ENCODE data around the gene PNPLA7.
"Not testable (repeated sequence)": the region's sequence is repeated elsewhere in the genome, so short reads cannot be mapped to it uniquely, and the experiment has no call there.

Gene PNPLA7

DNA sequence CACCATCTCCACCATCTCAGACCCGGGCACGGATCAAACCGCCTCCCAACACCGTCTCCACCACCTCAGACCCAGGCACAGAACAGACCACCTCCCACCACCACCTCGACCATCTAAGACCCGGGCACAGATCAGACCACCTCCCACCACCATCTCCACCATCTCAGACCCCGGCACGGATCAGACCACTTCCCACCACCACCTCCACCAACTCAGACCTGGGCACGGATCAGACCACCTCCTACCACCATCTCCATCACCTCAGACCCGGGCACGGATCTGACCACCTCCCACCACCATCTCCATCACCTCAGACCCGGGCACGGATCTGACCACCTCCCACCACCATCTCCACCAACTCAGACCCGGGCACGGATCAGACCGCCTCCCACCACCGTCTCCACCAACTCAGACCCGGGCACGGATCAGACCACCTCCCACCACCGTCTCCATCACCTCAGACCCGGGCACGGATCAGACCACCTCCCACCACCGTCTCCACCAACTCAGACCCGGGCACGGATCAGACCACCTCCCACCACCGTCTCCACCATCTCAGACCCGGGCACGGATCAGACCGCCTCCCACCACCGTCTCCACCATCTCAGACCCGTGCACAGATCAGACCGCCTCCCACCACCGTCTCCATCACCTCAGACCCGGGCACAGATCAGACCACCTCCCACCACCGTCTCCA lies 83.7 kb downstream of the PNPLA7 start:
- not testable (repeated sequence) for H3K27ac ChIP-seq, H3K4me3 ChIP-seq

DNA sequence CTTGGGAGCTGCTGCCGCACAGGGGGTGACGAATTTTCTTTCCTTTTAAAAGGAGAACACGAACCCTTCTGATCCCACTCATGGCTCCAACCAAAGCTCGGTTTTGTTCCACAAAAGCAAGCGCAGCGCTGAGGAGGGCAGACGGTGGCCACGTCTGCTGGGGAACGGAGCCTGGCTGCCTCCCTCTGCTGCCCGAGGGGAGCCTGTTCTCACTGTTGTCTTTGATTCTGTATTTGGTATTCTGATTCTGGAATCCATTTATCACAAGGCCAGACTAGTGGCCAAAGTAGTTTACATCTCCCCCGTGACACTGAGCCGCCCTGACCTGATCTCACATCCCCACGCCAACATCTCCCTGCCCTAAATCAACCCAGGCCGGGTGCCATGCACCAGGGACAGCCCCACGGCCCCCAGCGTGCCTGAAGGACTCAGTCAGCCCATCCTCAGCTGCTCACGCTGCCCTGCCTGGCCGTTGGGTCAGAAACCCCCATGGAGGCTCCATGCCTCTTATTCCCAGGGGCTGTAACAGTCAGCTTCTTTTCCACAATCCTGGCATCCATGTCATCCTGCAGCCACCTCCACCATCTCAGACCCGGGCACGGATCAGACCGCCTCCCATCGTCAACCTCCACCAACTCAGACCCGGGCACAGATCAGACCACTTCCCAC lies 84.3 kb downstream of the PNPLA7 start:
- Histone ChIP-seq H3K27ac (no peak overlapping the region), H3K4me3 (no peak overlapping the region)

DNA sequence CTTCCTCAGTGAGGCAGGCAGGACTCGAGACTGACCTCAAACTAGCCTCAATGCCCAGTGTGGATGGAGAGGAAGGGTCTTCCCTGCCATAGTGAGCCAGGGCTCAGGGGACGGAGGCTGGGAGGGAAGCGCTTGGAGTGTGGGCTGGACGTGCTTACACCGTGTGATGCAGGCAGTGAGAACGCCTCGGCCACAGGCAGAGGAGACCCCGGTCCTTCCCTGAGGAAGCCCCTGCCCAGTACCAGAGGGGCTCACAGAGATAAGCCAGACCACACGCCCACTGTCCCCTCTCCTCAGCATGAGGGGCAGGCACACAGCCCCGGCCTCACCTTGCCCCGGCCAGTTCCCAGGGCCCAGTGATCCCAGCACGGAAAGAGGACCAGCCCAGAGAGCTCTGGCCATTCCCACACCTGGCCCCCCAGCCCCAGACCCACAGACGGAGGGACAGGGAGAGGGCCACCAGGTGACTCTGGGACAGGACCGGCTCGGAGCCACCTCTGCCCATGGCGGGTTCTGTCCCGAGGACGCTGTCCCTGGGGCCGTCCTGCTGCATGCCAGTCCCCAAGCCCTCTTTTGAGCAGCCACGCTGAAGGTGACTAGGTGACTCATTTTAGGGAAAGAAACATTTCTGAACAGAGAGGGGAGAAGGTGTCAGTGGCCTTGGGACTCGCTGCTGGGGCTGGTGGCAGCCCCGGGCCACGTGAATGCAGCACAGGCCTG lies 85.0 kb downstream of the PNPLA7 start:
- H3K4me3 ChIP-seq: no peak overlapping the region
- H3K27ac ChIP-seq: no peak overlapping the region

GRCh38 chr9:137464291-137464999 lies 85.8 kb downstream of the PNPLA7 start:
- no peak overlapping the region for H3K4me3 ChIP-seq
- no peak overlapping the region for H3K27ac ChIP-seq

GRCh38 chr9:137463931-137464290 lies 86.3 kb downstream of the PNPLA7 start:
- H3K27ac ChIP-seq: no peak overlapping the region
- H3K4me3 ChIP-seq: no peak overlapping the region

DNA sequence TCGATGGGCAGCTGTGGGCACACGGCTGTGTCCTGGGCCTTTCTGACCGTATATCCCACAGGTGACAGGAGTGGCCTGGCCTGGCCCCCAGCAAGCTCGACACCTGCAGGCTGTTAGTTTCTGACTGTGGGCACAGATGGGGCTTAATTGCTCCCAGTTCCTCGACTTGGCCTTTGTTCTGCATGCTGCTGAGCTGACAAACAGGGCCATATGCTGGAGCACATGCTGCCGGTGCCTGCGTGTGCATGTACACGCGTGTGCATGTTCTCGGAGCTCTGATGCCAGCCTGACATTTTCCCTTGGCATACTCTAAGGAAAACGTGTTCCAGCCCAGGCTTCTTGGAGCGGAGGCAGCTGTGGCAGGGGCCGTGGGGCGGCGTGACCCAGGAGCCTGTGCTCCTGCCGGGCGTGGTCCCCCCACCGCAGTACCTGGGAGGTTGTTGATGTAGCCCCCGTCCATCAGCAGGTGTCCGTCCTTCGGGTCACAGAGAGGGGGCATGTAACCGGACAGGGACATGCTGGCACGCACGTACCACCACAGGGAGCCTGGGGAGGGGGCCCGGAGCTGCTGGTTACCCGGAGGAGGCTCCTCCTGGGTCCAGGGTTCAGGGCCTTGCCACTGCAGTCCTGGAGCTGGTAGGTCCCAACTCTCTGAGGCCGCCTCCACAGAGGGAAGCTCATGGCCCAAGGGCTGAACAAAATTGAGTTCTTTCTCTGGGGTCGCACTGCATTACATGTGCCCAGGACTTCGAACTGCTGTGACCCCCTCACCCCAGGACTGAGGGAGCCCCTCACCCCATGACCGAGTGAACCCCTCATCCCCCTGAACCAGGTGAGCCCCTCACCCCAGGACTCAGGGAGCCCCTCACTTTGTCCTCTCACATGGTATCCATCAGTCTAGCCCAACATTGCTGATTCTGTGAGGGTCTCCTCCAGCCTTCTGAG lies 86.9 kb downstream of the PNPLA7 start:
- H3K4me3 ChIP-seq: no peak overlapping the region
- no peak overlapping the region for H3K27ac ChIP-seq

DNA sequence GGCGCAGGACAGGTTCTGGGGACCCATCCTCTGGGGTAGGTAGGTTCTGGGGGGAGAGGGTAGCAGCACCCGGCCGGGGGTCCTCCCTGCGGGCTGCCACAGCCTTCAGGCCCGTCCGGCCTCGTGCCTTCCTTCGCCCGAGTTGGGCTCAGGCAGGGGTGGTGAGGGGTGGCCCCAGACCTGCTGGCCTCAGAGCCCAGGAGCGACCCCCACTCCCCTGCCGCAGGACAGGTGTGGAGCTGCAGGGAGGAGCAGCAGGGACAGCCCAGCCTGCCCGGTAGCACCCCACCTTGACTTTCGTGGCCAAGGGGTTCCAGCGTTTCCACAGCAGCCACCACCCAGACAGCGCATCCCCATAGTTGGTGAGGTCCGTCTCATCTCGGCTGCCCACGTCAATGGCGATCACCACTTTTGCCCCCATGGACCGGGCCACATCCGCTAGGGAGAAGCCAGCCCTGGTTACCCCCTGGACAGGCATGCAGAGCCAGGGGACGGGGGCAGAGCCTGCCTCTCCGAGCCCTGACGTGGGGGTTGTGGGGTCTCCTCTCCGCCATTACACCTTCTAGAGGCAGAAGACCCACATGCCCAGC lies 87.7 kb downstream of the PNPLA7 start:
- Histone ChIP-seq H3K27ac (peak overlapping the region in 11 of 21 experiments; percentile 12 to 84 (median 56)), H3K4me3 (peak overlapping the region in 1 of 7 experiments; percentile 24)

GRCh38 chr9:137461663-137462395 lies 88.4 kb downstream of the PNPLA7 start:
- peak overlapping the region in 11 of 21 experiments; percentile 12 to 84 (median 56) for H3K27ac ChIP-seq

DNA sequence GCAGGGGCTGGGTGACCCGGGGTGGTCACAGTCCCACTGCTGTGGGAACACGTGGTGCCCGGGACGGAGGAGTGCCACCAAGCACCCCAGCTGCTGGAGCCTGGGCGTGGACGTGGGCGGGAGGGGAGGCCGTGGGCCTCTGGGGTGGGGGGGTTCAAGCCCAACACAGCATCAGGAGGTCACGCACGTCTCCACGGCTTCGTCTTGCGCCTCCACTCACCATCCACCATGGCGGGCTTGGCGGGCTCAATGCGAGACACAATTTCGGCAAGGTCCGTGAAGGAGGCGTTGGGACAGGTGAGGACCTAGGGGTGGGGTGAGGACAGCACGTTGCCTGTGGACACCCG lies 88.9 kb downstream of the PNPLA7 start:
- peak overlapping the region in 6 of 21 experiments; percentile 47 to 84 (median 63) for H3K27ac ChIP-seq
- peak overlapping the region in 1 of 7 experiments; percentile 24 for H3K4me3 ChIP-seq

More at GRCh38 chr9:137461663-137462395, 88.4 kb downstream of the PNPLA7 start:
- peak overlapping the region in 1 of 7 experiments; percentile 24 for H3K4me3 ChIP-seq

- H3K4me3 ChIP-seq: no peak overlapping the region
- peak overlapping the region in 8 of 21 experiments; percentile 56 to 85 (median 77) for H3K27ac ChIP-seq
Observed at GRCh38 chr9:137460363-137461315, 89.6 kb downstream of the PNPLA7 start.

- Histone ChIP-seq H3K4me3 (peak overlapping the region; percentile 54 to 75 (median 69)), H3K27ac (peak overlapping the region in 20 of 21 experiments; percentile 44 to 95 (median 75))
Observed at GRCh38 chr9:137459601-137460362, 90.4 kb downstream of the PNPLA7 start.

GRCh38 chr9:137459152-137459600 lies 91.0 kb downstream of the PNPLA7 start, which contains the start of gene NSMF:
Gene NSMF, minus strand, starts transcription at chr9:137459334. Its CDS starts 232 bp downstream, at chr9:137459102.
- Histone ChIP-seq H3K27ac (peak within 1 kb of the TSS; percentile 44 to 95 (median 79)), H3K4me3 (peak within 1 kb of the TSS; percentile 54 to 75 (median 69))

GRCh38 chr9:137458194-137459151 lies 91.7 kb downstream of the PNPLA7 start:
- peak overlapping the region in 18 of 21 experiments; percentile 23 to 95 (median 82) for H3K27ac ChIP-seq

DNA sequence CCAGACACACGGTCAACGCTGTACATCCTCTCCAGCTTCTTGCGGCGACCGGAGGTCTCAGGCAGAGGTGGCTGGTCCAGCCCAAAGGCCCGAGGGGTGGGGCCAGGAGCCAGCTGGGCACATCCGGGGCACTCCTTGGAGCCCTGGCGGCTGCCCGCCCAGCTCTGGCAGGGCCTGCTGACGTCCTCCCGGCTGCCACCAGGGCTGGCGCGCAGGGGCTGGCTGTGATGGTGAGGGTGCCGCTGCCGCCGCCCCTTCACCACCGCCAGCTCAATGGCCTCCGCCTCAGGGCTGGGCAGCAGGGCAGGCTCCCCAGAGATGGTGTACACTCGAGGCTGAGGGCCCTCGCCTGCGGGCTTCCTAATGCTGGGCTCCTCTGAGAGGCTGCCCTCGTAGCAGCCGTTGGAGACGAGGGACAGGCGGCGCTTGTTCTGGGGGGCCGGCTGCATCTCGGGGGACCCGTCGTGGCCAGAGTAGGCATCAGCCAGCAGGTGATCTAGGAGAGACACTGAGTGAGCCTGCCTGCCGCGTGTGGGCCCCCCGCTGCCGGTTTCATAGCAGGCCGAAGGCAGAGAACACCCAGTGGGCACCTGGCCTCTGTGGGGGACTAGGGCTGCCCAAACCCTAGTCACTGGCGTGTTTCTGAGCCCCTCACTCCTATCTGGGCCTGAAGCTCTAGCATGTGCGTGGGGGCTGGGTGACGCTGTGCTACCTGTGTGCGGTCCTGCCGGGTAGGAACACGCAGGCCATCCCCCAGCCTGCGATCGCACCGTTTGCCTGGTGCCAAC lies 92.6 kb downstream of the PNPLA7 start:
- Histone ChIP-seq H3K27ac (peak overlapping the region in 5 of 21 experiments; percentile 81 to 95 (median 85)), H3K4me3 (peak overlapping the region in 4 of 7 experiments; percentile 54 to 71 (median 66))

More at GRCh38 chr9:137458194-137459151, 91.7 kb downstream of the PNPLA7 start:
- peak overlapping the region; percentile 54 to 75 (median 69) for H3K4me3 ChIP-seq
